ENCODE measurements around the gene ZNF800.
"Not testable (repeated sequence)": the region's sequence is repeated elsewhere in the genome, so short reads cannot be mapped to it uniquely, and the experiment has no call there.

ZNF800 gene

GRCh38 chr7:127392566-127393367, at the start of gene ZNF800:
ZNF800 (minus strand) TSS chr7:127392708; CDS start chr7:127391557, 1,151 bp downstream.
- DNase-seq, result no peak

- DNase-seq, result no peak
Measured at GRCh38 chr7:127440206-127440605, 47.7 kb upstream of the ZNF800 start.

GRCh38 chr7:127438836-127439235, 46.3 kb upstream of the ZNF800 start:
- DNase-seq, result no peak

GRCh38 chr7:127437837-127438236, 45.3 kb upstream of the ZNF800 start:
- DNase-seq, result no peak

- DNase-seq, result no peak
Measured at GRCh38 chr7:127437241-127437640, 44.7 kb upstream of the ZNF800 start.

- DNase-seq, result not testable (repeated sequence)
Measured at GRCh38 chr7:127429281-127429680, 36.8 kb upstream of the ZNF800 start.

- no peak for DNase-seq
Measured at GRCh38 chr7:127419196-127419595, 26.7 kb upstream of the ZNF800 start.

- no peak for DNase-seq
Measured at GRCh38 chr7:127418459-127418858, 26.0 kb upstream of the ZNF800 start.

GRCh38 chr7:127417346-127417745, 24.8 kb upstream of the ZNF800 start:
- no peak for DNase-seq

GRCh38 chr7:127415060-127415742, 22.7 kb upstream of the ZNF800 start:
- DNase-seq, result no peak

- DNase-seq, result no peak
Measured at GRCh38 chr7:127413962-127414361, 21.5 kb upstream of the ZNF800 start.

GRCh38 chr7:127413326-127413725, 20.8 kb upstream of the ZNF800 start:
- no peak for DNase-seq

- no peak for DNase-seq
Measured at GRCh38 chr7:127411176-127411575, 18.7 kb upstream of the ZNF800 start.

GRCh38 chr7:127409629-127410028, 17.1 kb upstream of the ZNF800 start:
- DNase-seq, result no peak

- DNase-seq, result no peak
Measured at GRCh38 chr7:127404286-127405072, 12.0 kb upstream of the ZNF800 start.

- no peak for DNase-seq
Measured at GRCh38 chr7:127396184-127396583, 3.7 kb upstream of the ZNF800 start.

- not testable (repeated sequence) for DNase-seq
Measured at GRCh38 chr7:127395104-127395503, 2.6 kb upstream of the ZNF800 start.

- DNase-seq, result no peak
Measured at GRCh38 chr7:127393368-127394058, 1.0 kb upstream of the ZNF800 start.

GRCh38 chr7:127392182-127392565, 334 bp downstream of the ZNF800 start:
- DNase-seq, result no peak

GRCh38 chr7:127391591-127392181, 822 bp downstream of the ZNF800 start:
- DNase-seq, result no peak

GRCh38 chr7:127390817-127391590, 1.5 kb downstream of the ZNF800 start:
- DNase-seq, result no peak
